WTC11 (cell line): ENCODE measurements around the gene BCAT1. TPM values are rescaled to one million over a fixed set of nuclear protein-coding genes. Genes with fewer than 3 reads are reported as not detected.

ENCODE experiments used
- ATAC-seq: fragments of 200-7000 bp; cut with Tn5 transposase; 2 replicates; pipeline ENCODE4 v1.10.0; 2021; ENCODE audit warnings: mild to moderate bottlenecking, moderate library complexity
- CTCF ChIA-PET: fragments of 300-600 bp; sonication (Branson Sonifier 250); formaldehyde crosslinking; loops from one replicate; lab custom pipeline; 2021; ENCODE audit warnings: antibody characterized with exemption; lab: Charles Lee
- POLR2A ChIA-PET: fragments of 350-600 bp; sonication (Branson Sonifier 250); formaldehyde crosslinking; loops from one replicate; lab custom pipeline; 2021; ENCODE audit warnings: antibody characterized with exemption; lab: Charles Lee
- DNase-seq: peaks from one replicate; pipeline ENCODE4 v3.0.0; 2021; ENCODE audit warnings: low spot score
- H3K27ac Mint-ChIP-seq: 2 replicates; pipeline ENCODE4 v1.8.0; 2021; ENCODE audit warnings: mixed read lengths
- H3K27me3 Mint-ChIP-seq: 2 replicates; pipeline ENCODE4 v1.8.0; 2021; ENCODE audit warnings: low read depth, mild to moderate bottlenecking, moderate library complexity, mixed read lengths
- H3K36me3 Mint-ChIP-seq: 2 replicates; pipeline ENCODE4 v1.8.0; 2021; ENCODE audit warnings: mixed read lengths
- H3K4me1 Mint-ChIP-seq: 2 replicates; pipeline ENCODE4 v1.8.0; 2022; ENCODE audit warnings: mixed read lengths
- H3K4me3 Mint-ChIP-seq: 2 replicates; pipeline ENCODE4 v1.8.0; 2021; ENCODE audit warnings: mild to moderate bottlenecking, moderate library complexity, mixed read lengths
- H3K9me3 Mint-ChIP-seq: 2 replicates; pipeline ENCODE4 v1.8.0; 2021; ENCODE audit warnings: mixed read lengths
- FOXK1 ChIP-seq: sonication (generic); formaldehyde crosslinking; IDR thresholded peaks from 2 replicates; pipeline ENCODE4 v1.8.0; 2022; ENCODE audit warnings: mild to moderate bottlenecking, moderate library complexity, missing genetic modification reagents
- GABPB1 ChIP-seq: sonication (generic); formaldehyde crosslinking; IDR thresholded peaks from 2 replicates; pipeline ENCODE4 v1.8.1; 2023; ENCODE audit warnings: mild to moderate bottlenecking, missing genetic modification reagents
- IRF2 ChIP-seq: sonication (generic); formaldehyde crosslinking; IDR thresholded peaks from 2 replicates; pipeline ENCODE4 v1.8.0; 2022; ENCODE audit warnings: low read depth, missing genetic modification reagents, borderline replicate concordance
- JAZF1 ChIP-seq: fragments of 250-450 bp; sonication (Bioruptor Pico); IDR thresholded peaks from 2 replicates; pipeline ENCODE4 v1.9.0; 2021; ENCODE audit warnings: moderate library complexity, mild to moderate bottlenecking, inconsistent platforms
- NFE2L1 ChIP-seq: sonication (generic); formaldehyde crosslinking; IDR thresholded peaks from 2 replicates; pipeline ENCODE4 v1.8.1; 2023; ENCODE audit warnings: missing genetic modification reagents
- NR2C2 ChIP-seq: sonication (generic); formaldehyde crosslinking; IDR thresholded peaks from 2 replicates; pipeline ENCODE4 v1.8.0; 2022; ENCODE audit warnings: mild to moderate bottlenecking, missing genetic modification reagents
- PRRX2 ChIP-seq: fragments of 250-450 bp; sonication (Bioruptor Pico); IDR thresholded peaks from 2 replicates; pipeline ENCODE4 v1.8.0; 2021; ENCODE audit warnings: mild to moderate bottlenecking
- SMAD4 ChIP-seq: sonication (generic); formaldehyde crosslinking; IDR thresholded peaks from 2 replicates; pipeline ENCODE4 v1.8.0; 2022; ENCODE audit warnings: mild to moderate bottlenecking, missing genetic modification reagents
- SOX15 ChIP-seq: fragments of 250-450 bp; sonication (Bioruptor Pico); IDR thresholded peaks from 2 replicates; pipeline ENCODE4 v1.9.0; 2021; ENCODE audit warnings: mild to moderate bottlenecking
- SP1 ChIP-seq: sonication (generic); formaldehyde crosslinking; conservative IDR thresholded peaks from 2 replicates; pipeline ENCODE4 v1.8.1; 2022; ENCODE audit warnings: missing genetic modification reagents
- TCF7 ChIP-seq: sonication (generic); formaldehyde crosslinking; IDR thresholded peaks from 2 replicates; pipeline ENCODE4 v1.8.0; 2022; ENCODE audit warnings: mild to moderate bottlenecking, low read depth, missing genetic modification reagents, moderate library complexity
- TEAD4 ChIP-seq: sonication (generic); formaldehyde crosslinking; IDR thresholded peaks from 2 replicates; pipeline ENCODE4 v1.8.0; 2022; ENCODE audit warnings: mild to moderate bottlenecking, missing genetic modification reagents
- TP53 ChIP-seq: sonication (generic); formaldehyde crosslinking; IDR thresholded peaks from 2 replicates; pipeline ENCODE4 v1.8.1; 2023; ENCODE audit warnings: mild to moderate bottlenecking, missing genetic modification reagents
- ZNF219 ChIP-seq: sonication (generic); formaldehyde crosslinking; IDR thresholded peaks from 2 replicates; pipeline ENCODE4 v1.8.0; 2023; ENCODE audit warnings: missing genetic modification reagents, mild to moderate bottlenecking, borderline replicate concordance
- ZNF232 ChIP-seq: sonication (generic); formaldehyde crosslinking; IDR thresholded peaks from 2 replicates; pipeline ENCODE4 v1.8.0; 2022; ENCODE audit warnings: mild to moderate bottlenecking, missing genetic modification reagents
- total RNA-seq: library from RNA; stranded (reverse); gene quantifications from 3 replicates; pipeline ENCODE4 v1.2.3, GENCODE V29; 2021
- TF ChIP-seq, protein P1 (sequence below): fragments of 250-450 bp; sonication (Bioruptor Pico); IDR thresholded peaks from 2 replicates; pipeline ENCODE4 v1.9.0; 2021; ENCODE audit warnings: mild to moderate bottlenecking
- TF ChIP-seq, protein P2 (sequence below): sonication (generic); formaldehyde crosslinking; IDR thresholded peaks from 2 replicates; pipeline ENCODE4 v1.8.1; 2023; ENCODE audit warnings: mild to moderate bottlenecking, missing genetic modification reagents
- TF ChIP-seq, protein P3 (sequence below): sonication (generic); formaldehyde crosslinking; IDR thresholded peaks from 2 replicates; pipeline ENCODE4 v1.8.0; 2022; ENCODE audit warnings: mild to moderate bottlenecking, missing genetic modification reagents
- TF ChIP-seq, protein P4 (sequence below): sonication (generic); formaldehyde crosslinking; IDR thresholded peaks from 2 replicates; pipeline ENCODE4 v1.8.1; 2022; ENCODE audit warnings: low read depth, mild to moderate bottlenecking, moderate library complexity, missing genetic modification reagents, borderline replicate concordance
- TF ChIP-seq, protein P5 (sequence below): fragments of 250-450 bp; sonication (Bioruptor Pico); IDR thresholded peaks from 2 replicates; pipeline ENCODE4 v2.1.2; 2022; ENCODE audit warnings: mild to moderate bottlenecking, moderate library complexity
- TF ChIP-seq, protein P6 (sequence below): sonication (generic); formaldehyde crosslinking; IDR thresholded peaks from 2 replicates; pipeline ENCODE4 v1.8.1; 2022; ENCODE audit warnings: low read depth, missing genetic modification reagents, borderline replicate concordance
- TF ChIP-seq, protein P7 (sequence below): sonication (generic); formaldehyde crosslinking; IDR thresholded peaks from 2 replicates; pipeline ENCODE4 v1.8.0; 2022; ENCODE audit warnings: mild to moderate bottlenecking, missing genetic modification reagents

BCAT1 gene
- total RNA-seq, 1 experiment from 2014 or later, result 267 TPM

DNA sequence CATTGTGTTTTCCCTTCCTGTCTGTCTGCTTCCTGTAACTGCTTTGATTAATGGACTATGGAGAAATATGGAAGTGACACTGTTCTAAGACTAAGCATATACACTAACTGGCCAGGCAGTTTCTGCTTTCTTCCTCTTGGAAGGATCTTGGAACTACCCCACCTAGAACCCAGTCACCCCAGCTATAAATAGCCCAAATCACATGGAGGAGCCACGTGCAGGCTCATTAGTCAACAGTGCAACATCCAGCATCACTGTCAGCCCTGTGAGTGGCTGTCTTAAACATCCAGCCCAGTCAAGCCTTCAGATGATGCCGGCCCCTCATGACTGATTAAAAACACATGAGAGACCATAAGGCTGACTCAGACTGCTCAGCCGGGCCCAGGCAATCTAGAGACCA is 39.2 kb downstream of the BCAT1 start:
- peaks cover 23% of the 10 kb centered on the region for H3K4me1 Mint-ChIP-seq
- CTCF ChIA-PET, result no interaction called here
- ATAC-seq, result no peak

DNA sequence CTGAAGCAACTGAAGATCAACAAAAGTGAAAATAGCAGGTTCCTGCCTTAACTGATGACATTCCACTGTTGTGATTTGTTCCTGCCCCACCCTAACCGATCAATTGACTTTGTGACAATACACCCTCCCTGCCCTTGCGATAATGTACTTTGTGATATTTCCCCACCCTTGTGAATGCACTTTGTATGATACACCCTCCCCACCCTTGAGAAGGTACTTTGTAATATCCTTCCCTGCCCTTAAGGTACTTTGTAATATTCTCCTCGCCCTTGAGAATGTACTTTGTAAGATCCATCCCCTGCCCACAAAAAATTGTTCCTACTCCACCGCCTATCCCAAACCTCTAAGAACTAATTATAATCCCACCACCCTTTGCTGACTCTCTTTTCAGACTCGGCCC is 41.4 kb downstream of the BCAT1 start:
- Mint-ChIP-seq H3K4me3 (no peak overlapping the region), H3K27me3 (peaks cover 3% of the 10 kb centered on the region; the same call in 1 of the 2 replicates), H3K9me3 (no peaks in the 10 kb centered on the region), H3K36me3 (peaks cover 6% of the 10 kb centered on the region; the same call in 1 of the 2 replicates), H3K4me1 (peaks cover 17% of the 10 kb centered on the region), H3K27ac (no peak overlapping the region)
- ChIA-PET POLR2A (no interaction called here), CTCF (no interaction called here)
- TF ChIP-seq JAZF1, result no peak
- no peak for TF ChIP-seq IRF2 (CRISPR knock-in tag)
- no peak for TF ChIP-seq ZNF219 (CRISPR knock-in tag)
- TF ChIP-seq, protein P1, sequence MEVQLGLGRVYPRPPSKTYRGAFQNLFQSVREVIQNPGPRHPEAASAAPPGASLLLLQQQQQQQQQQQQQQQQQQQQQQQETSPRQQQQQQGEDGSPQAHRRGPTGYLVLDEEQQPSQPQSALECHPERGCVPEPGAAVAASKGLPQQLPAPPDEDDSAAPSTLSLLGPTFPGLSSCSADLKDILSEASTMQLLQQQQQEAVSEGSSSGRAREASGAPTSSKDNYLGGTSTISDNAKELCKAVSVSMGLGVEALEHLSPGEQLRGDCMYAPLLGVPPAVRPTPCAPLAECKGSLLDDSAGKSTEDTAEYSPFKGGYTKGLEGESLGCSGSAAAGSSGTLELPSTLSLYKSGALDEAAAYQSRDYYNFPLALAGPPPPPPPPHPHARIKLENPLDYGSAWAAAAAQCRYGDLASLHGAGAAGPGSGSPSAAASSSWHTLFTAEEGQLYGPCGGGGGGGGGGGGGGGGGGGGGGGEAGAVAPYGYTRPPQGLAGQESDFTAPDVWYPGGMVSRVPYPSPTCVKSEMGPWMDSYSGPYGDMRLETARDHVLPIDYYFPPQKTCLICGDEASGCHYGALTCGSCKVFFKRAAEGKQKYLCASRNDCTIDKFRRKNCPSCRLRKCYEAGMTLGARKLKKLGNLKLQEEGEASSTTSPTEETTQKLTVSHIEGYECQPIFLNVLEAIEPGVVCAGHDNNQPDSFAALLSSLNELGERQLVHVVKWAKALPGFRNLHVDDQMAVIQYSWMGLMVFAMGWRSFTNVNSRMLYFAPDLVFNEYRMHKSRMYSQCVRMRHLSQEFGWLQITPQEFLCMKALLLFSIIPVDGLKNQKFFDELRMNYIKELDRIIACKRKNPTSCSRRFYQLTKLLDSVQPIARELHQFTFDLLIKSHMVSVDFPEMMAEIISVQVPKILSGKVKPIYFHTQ (CRISPR knock-in tag), result no peak
- TF ChIP-seq GABPB1 (CRISPR knock-in tag), result no peak
- DNase-seq (no peak), ATAC-seq (no peak)

More for the DNA sequence above, 39.2 kb downstream of the BCAT1 start:
- no peak overlapping the region for H3K4me3 Mint-ChIP-seq
- H3K9me3 Mint-ChIP-seq, result no peaks in the 10 kb centered on the region
- peaks cover 12% of the 10 kb centered on the region for H3K36me3 Mint-ChIP-seq
- POLR2A ChIA-PET, result interaction anchor here (1.3 kb wide), 1 partner anchor 37 kb away, joined by 4 read pairs; no protein-coding TSS in a partner anchor
- peak overlapping the region; percentile 10 for H3K27ac Mint-ChIP-seq
- TF ChIP-seq NFE2L1 (CRISPR knock-in tag) (no peak), SP1 (CRISPR knock-in tag) (no peak), SOX15 (no peak), ZNF232 (CRISPR knock-in tag) (no peak), TP53 (CRISPR knock-in tag) (no peak), PRRX2 (CRISPR knock-in tag) (no peak), SMAD4 (CRISPR knock-in tag) (no peak), ZNF219 (CRISPR knock-in tag) (no peak), NR2C2 (no peak), FOXK1 (CRISPR knock-in tag) (no peak)
- TF ChIP-seq, protein P2, sequence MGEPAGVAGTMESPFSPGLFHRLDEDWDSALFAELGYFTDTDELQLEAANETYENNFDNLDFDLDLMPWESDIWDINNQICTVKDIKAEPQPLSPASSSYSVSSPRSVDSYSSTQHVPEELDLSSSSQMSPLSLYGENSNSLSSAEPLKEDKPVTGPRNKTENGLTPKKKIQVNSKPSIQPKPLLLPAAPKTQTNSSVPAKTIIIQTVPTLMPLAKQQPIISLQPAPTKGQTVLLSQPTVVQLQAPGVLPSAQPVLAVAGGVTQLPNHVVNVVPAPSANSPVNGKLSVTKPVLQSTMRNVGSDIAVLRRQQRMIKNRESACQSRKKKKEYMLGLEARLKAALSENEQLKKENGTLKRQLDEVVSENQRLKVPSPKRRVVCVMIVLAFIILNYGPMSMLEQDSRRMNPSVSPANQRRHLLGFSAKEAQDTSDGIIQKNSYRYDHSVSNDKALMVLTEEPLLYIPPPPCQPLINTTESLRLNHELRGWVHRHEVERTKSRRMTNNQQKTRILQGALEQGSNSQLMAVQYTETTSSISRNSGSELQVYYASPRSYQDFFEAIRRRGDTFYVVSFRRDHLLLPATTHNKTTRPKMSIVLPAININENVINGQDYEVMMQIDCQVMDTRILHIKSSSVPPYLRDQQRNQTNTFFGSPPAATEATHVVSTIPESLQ (CRISPR knock-in tag), result no peak
- TF ChIP-seq, protein P3, sequence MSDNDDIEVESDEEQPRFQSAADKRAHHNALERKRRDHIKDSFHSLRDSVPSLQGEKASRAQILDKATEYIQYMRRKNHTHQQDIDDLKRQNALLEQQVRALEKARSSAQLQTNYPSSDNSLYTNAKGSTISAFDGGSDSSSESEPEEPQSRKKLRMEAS (CRISPR knock-in tag), result no peak
- TF ChIP-seq, all 79 proteins: peak for 0
- no peaks in the 10 kb centered on the region for H3K27me3 Mint-ChIP-seq
- DNase-seq, result no peak

DNA sequence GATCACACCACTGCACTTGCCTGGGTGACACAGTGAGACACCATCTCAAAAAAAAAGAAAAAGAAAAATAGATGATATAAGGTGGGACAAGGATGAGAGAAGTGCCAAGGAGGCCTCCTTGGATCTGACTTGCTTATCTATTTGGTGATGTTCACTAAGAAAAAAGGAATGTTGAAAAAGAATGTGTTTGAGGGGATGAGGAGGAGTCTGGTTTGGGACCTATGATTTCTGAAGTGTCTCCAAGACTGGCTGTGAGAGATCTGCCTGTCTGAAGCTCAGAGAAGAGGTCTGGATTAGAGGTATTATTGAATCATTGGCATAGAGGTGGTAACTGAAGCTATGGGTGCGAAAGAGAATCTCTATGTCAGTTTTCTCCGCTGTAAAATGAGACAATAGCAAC is 42.8 kb downstream of the BCAT1 start:
- no peak overlapping the region for H3K27ac Mint-ChIP-seq
- no peak for ATAC-seq
- no peak for DNase-seq
- H3K27me3 Mint-ChIP-seq, result peaks cover 3% of the 10 kb centered on the region; the same call in 1 of the 2 replicates
- H3K36me3 Mint-ChIP-seq, result peaks cover 6% of the 10 kb centered on the region; the same call in 1 of the 2 replicates
- peaks cover 16% of the 10 kb centered on the region for H3K4me1 Mint-ChIP-seq
- CTCF ChIA-PET, result no interaction called here
- no peak overlapping the region for H3K4me3 Mint-ChIP-seq
- no peaks in the 10 kb centered on the region for H3K9me3 Mint-ChIP-seq
- POLR2A ChIA-PET, result interaction anchor here (0.6 kb wide), 1 partner anchor 1496 kb away, joined by 4 read pairs; no protein-coding TSS in a partner anchor
- no peak for TF ChIP-seq TEAD4 (CRISPR knock-in tag)
- TF ChIP-seq TCF7, result no peak
- TF ChIP-seq, protein P4, sequence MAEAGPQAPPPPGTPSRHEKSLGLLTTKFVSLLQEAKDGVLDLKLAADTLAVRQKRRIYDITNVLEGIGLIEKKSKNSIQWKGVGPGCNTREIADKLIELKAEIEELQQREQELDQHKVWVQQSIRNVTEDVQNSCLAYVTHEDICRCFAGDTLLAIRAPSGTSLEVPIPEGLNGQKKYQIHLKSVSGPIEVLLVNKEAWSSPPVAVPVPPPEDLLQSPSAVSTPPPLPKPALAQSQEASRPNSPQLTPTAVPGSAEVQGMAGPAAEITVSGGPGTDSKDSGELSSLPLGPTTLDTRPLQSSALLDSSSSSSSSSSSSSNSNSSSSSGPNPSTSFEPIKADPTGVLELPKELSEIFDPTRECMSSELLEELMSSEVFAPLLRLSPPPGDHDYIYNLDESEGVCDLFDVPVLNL (CRISPR knock-in tag), result no peak
- TF ChIP-seq SP1 (CRISPR knock-in tag), result no peak
- TF ChIP-seq NR2C2, result no peak
- TF ChIP-seq, protein P5, sequence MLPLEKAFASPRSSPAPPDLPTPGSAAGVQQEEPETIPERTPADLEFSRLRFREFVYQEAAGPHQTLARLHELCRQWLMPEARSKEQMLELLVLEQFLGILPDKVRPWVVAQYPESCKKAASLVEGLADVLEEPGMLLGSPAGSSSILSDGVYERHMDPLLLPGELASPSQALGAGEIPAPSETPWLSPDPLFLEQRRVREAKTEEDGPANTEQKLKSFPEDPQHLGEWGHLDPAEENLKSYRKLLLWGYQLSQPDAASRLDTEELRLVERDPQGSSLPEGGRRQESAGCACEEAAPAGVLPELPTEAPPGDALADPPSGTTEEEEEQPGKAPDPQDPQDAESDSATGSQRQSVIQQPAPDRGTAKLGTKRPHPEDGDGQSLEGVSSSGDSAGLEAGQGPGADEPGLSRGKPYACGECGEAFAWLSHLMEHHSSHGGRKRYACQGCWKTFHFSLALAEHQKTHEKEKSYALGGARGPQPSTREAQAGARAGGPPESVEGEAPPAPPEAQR (CRISPR knock-in tag), result no peak
- TF ChIP-seq, protein P6, sequence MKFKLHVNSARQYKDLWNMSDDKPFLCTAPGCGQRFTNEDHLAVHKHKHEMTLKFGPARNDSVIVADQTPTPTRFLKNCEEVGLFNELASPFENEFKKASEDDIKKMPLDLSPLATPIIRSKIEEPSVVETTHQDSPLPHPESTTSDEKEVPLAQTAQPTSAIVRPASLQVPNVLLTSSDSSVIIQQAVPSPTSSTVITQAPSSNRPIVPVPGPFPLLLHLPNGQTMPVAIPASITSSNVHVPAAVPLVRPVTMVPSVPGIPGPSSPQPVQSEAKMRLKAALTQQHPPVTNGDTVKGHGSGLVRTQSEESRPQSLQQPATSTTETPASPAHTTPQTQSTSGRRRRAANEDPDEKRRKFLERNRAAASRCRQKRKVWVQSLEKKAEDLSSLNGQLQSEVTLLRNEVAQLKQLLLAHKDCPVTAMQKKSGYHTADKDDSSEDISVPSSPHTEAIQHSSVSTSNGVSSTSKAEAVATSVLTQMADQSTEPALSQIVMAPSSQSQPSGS (CRISPR knock-in tag), result no peak
- TF ChIP-seq, protein P7, sequence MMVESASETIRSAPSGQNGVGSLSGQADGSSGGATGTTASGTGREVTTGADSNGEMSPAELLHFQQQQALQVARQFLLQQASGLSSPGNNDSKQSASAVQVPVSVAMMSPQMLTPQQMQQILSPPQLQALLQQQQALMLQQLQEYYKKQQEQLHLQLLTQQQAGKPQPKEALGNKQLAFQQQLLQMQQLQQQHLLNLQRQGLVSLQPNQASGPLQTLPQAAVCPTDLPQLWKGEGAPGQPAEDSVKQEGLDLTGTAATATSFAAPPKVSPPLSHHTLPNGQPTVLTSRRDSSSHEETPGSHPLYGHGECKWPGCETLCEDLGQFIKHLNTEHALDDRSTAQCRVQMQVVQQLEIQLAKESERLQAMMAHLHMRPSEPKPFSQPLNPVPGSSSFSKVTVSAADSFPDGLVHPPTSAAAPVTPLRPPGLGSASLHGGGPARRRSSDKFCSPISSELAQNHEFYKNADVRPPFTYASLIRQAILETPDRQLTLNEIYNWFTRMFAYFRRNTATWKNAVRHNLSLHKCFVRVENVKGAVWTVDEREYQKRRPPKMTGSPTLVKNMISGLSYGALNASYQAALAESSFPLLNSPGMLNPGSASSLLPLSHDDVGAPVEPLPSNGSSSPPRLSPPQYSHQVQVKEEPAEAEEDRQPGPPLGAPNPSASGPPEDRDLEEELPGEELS, result no peak
